ENCODE measurements around the gene PPCS. TPM values are rescaled to one million over a fixed set of nuclear protein-coding genes. Genes with fewer than 3 reads are reported as not detected.

PPCS gene
- total and polyA plus RNA-seq, 2 donors (not counting 3 experiments of a cell fraction or from before 2014, with no cell fraction given), result 31.7 to 32.6 TPM

GRCh38 chr1:42439940-42440339 lies 16.4 kb upstream of the PPCS start:
- POLR2A ChIA-PET, result no interaction called here
- DNase-seq (ENCODE audit: low read depth, low spot score) (peak; percentile 80), FAIRE-seq (peak; percentile 93)
- H3K27me3 ChIP-seq (ENCODE audit: control insufficient read depth in 2 of 2, insufficient read depth in 2 of 2, low read length in 2 of 2), result no peaks in the 10 kb centered on the region
- H3K4me3 ChIP-seq (replicated peaks in 1 of 3; ENCODE audit: insufficient read depth in 1 of 3, low read depth in 1 of 3, low read length in 3 of 3), result no peak overlapping the region
- no peak overlapping the region for H3K9ac ChIP-seq (replicated peaks; ENCODE audit: extremely low read depth, insufficient read depth, low read length)
- peak; percentile 88 for TF ChIP-seq FOS (IDR thresholded peaks at IDR 0.05; ENCODE audit: borderline replicate concordance, insufficient read depth, low read length)
- no peak for TF ChIP-seq MAX (IDR thresholded peaks at IDR 0.05; ENCODE audit: insufficient read depth, insufficient read length)
- no peak for TF ChIP-seq POLR2A (IDR thresholded peaks at IDR 0.05; ENCODE audit: low read depth, low read length)
- TF ChIP-seq MYC (IDR thresholded peaks at IDR 0.05; ENCODE audit: low read depth, low read length), result no peak
- no peak for TF ChIP-seq EZH2 (IDR thresholded peaks at IDR 0.05; ENCODE audit: borderline replicate concordance, low read depth, low read length, severe bottlenecking)
- TF ChIP-seq POLR2AphosphoS5 (IDR thresholded peaks at IDR 0.05; ENCODE audit: insufficient read depth, low read depth, low read length), result no peak
- no peak for TF ChIP-seq CTCF (IDR thresholded peaks at IDR 0.05; ENCODE audit: extremely low read depth in 1 of 2, insufficient read depth in 1 of 2, low read depth in 1 of 2, low read length in 2 of 2)
- TF ChIP-seq GATA2 (IDR thresholded peaks at IDR 0.05; ENCODE audit: insufficient read depth, insufficient read length, low read depth, low read length), result no peak
- peak; percentile 88 for TF ChIP-seq JUN (IDR thresholded peaks at IDR 0.05; ENCODE audit: borderline replicate concordance, insufficient read depth, insufficient read length, low read depth)
- no peaks in the 10 kb centered on the region for H3K36me3 ChIP-seq (ENCODE audit: control insufficient read depth in 2 of 2, extremely low read depth in 1 of 2, insufficient read depth in 2 of 2, low read length in 2 of 2)
- H4K20me1 ChIP-seq (replicated peaks; ENCODE audit: control insufficient read depth, extremely low read depth, insufficient read depth, low read length), result no peaks in the 10 kb centered on the region
- dilution Hi-C loops (cut with MboI; ENCODE audit: extremely low pct_ligation_motif_present, low sequenced_read_pairs), result no loop called here
- H2AFZ ChIP-seq (ENCODE audit: low read depth, low read length), result no peak overlapping the region
- CTCF ChIA-PET, result interaction anchor here (1.0 to 1.2 kb wide), 2 partner anchors 9 to 11 kb away, joined by 3 to 4 read pairs; no protein-coding TSS in a partner anchor
- no TSS peak for BruUV-seq (replicated peaks)
- H3K4me2 ChIP-seq (ENCODE audit: insufficient read depth, low read length), result no peak overlapping the region
- H3K79me2 ChIP-seq (ENCODE audit: control insufficient read depth, insufficient read depth, low read length), result no peaks in the 10 kb centered on the region
- intact Hi-C loops (cut with micrococcal nuclease), result loop anchor here (1.0 to 2.0 kb wide), 2 partner anchors 13 to 17 kb away; partner anchors contain the start of genes PPCS and ZMYND12
- no peaks in the 10 kb centered on the region for H3K9me1 ChIP-seq (replicated peaks; ENCODE audit: control insufficient read depth, extremely low read depth, insufficient read depth, low read length)
- no peaks in the 10 kb centered on the region for H3K9me3 ChIP-seq (replicated peaks; ENCODE audit: control insufficient read depth, insufficient read depth, low read length)
- peaks cover 12% of the 10 kb centered on the region for H3K4me1 ChIP-seq (ENCODE audit: control insufficient read depth, extremely low read depth, insufficient read depth, low read length)
- H3K27ac ChIP-seq (ENCODE audit: insufficient read depth, low read depth, low read length), result no peak overlapping the region

Measured in endothelial cell of umbilical vein (primary cell).